CD4-positive, alpha-beta memory T cell (primary cell): ENCODE measurements around the gene CARD11. TPM values are rescaled to one million over a fixed set of nuclear protein-coding genes. Genes with fewer than 3 reads are reported as not detected.

Source experiments
- CTCF ChIA-PET: fragments of 350-600 bp; sonication (Branson Sonifier 250); formaldehyde crosslinking; loops from one replicate; lab custom pipeline; 2021; ENCODE audit warnings: inconsistent platforms; ENCODE audit not compliant: partially characterized antibody; lab: Charles Lee
- POLR2A ChIA-PET: fragments of 350-600 bp; sonication (Branson Sonifier 250); formaldehyde crosslinking; loops from one replicate; lab custom pipeline; 2021; ENCODE audit not compliant: partially characterized antibody; lab: Charles Lee
- DNase-seq, 5 donors: peaks; one replicate each; pipeline versions ENCODE4 v3.0.0 to v3.0.0-alpha.2; 2020 to 2022; ENCODE audit warnings: mixed read lengths in 1 of 5
- H3K27ac ChIP-seq: one replicate; pipeline ENCODE4 v1.7.0; 2013; ENCODE audit warnings: low read depth, low read length
- H3K27me3 ChIP-seq: 2 replicates; pipeline ENCODE4 v1.7.0; 2013; ENCODE audit warnings: mild to moderate bottlenecking, low read length, moderate library complexity; ENCODE audit not compliant: insufficient read depth
- H3K36me3 ChIP-seq: 2 replicates; pipeline ENCODE4 v1.7.0; 2013; ENCODE audit warnings: mild to moderate bottlenecking, low read length, moderate library complexity; ENCODE audit not compliant: insufficient read depth
- H3K4me1 ChIP-seq: 2 replicates; pipeline ENCODE4 v1.7.0; 2013; ENCODE audit warnings: mild to moderate bottlenecking, low read length, moderate library complexity; ENCODE audit not compliant: insufficient read depth
- H3K4me3 ChIP-seq, 2 donors: one replicate each; pipeline ENCODE4 v1.7.0; 2013; ENCODE audit warnings: low read length in 2 of 2, mild to moderate bottlenecking in 1 of 2
- H3K9me3 ChIP-seq, 2 donors: one replicate each; pipeline ENCODE4 v1.7.0; 2013; ENCODE audit warnings: low read length in 2 of 2, control low read depth in 1 of 2; ENCODE audit not compliant: control insufficient read depth in 1 of 2
- H3K27ac Mint-ChIP-seq, 7 donors: one replicate each; pipeline ENCODE4 v1.8.0; 2020 to 2021; ENCODE audit warnings: mixed read lengths in 7 of 7, mild to moderate bottlenecking in 6 of 7, inconsistent platforms in 3 of 7, moderate library complexity in 3 of 7
- H3K27me3 Mint-ChIP-seq, 2 donors: one replicate each; pipeline ENCODE4 v1.8.0; 2020 to 2021; ENCODE audit warnings: mixed read lengths in 2 of 2
- H3K36me3 Mint-ChIP-seq, 2 donors: one replicate each; pipeline ENCODE4 v1.8.0; 2020 to 2021; ENCODE audit warnings: mixed read lengths in 2 of 2, inconsistent platforms in 1 of 2, mild to moderate bottlenecking in 1 of 2
- H3K4me1 Mint-ChIP-seq, 4 donors: one replicate each; pipeline ENCODE4 v1.8.0; 2020 to 2021; ENCODE audit warnings: mixed read lengths in 4 of 4, mild to moderate bottlenecking in 1 of 4
- H3K4me3 Mint-ChIP-seq, 8 donors: one replicate each; pipeline ENCODE4 v1.8.0; 2020 to 2021; ENCODE audit warnings: mixed read lengths in 8 of 8, mild to moderate bottlenecking in 7 of 8, moderate library complexity in 6 of 8, inconsistent platforms in 3 of 8
- H3K9me3 Mint-ChIP-seq, 8 donors: one replicate each; pipeline ENCODE4 v1.8.0; 2020 to 2021; ENCODE audit warnings: mixed read lengths in 8 of 8, mild to moderate bottlenecking in 5 of 8, inconsistent platforms in 3 of 8, moderate library complexity in 1 of 8
- intact Hi-C: fragments of 100-400 bp; cut with micrococcal nuclease; formaldehyde crosslinking; loops from one replicate; pipeline ENCODE4 v1.15.1; 2023
- polyA plus RNA-seq, 2 donors: library from polyadenylated mRNA; unstranded; fragments of 300-500 nt; fragmentation: Illumina TruSeq; gene quantifications; one replicate each; pipeline ENCODE4 v1.2.3, GENCODE V29; 2021
- total RNA-seq, 2 experiments: library from RNA; stranded (reverse); gene quantifications; one replicate each; pipeline ENCODE4 v1.2.3, GENCODE V29; 2021

CARD11 gene
- total and polyA plus RNA-seq, 4 experiments from 2014 or later, result 4.9 to 136 (median 85.3) TPM

DNA sequence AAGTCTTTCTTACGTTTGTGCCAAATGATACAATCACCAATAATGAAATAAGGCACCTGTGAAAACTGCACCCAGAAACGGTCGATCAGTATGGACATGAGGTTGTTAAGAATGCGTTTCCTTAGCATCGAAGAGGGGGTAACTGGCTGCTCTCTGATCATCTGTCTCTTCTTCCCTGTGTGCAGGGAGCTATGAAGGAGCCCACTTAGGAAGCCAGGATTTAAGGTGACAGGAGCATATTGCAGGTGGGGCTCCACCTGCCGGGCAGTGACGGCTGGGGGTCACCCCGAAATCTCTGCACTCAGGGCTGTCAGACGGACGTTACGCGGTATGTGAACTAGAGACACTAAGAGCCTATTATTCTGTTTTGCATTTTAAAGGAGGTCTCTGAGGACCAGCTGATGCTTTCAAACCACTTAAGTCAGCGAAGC lies 64.5 kb downstream of the CARD11 start:
- H3K27me3 Mint-ChIP-seq, result no peaks in the 10 kb centered on the region
- no peaks in the 10 kb centered on the region for H3K9me3 Mint-ChIP-seq
- H3K4me3 Mint-ChIP-seq, result peak overlapping the region; percentile 77 to 96 (median 86)
- peaks cover 41 to 78% (median 57%) of the 10 kb centered on the region in 4 donors for H3K4me1 Mint-ChIP-seq
- H3K27ac Mint-ChIP-seq, result peak overlapping the region; percentile 71 to 97 (median 93)
- CTCF ChIA-PET, result interaction anchor here (1.4 kb wide), 1 partner anchor 20 kb away, joined by 3 read pairs; no protein-coding TSS in a partner anchor
- peaks cover 62% of the 10 kb centered on the region for H3K4me1 ChIP-seq
- H3K36me3 ChIP-seq, result peaks cover 17% of the 10 kb centered on the region
- H3K27me3 ChIP-seq, result no peaks in the 10 kb centered on the region
- H3K4me3 ChIP-seq, result peak overlapping the region in 1 of 2 donors; percentile 44
- no peaks in the 10 kb centered on the region for H3K9me3 ChIP-seq
- DNase-seq, result no peak
- POLR2A ChIA-PET, result interaction anchor here (1.3 kb wide), 1 partner anchor 113 kb away, joined by 4 read pairs; no protein-coding TSS in a partner anchor
- H3K36me3 Mint-ChIP-seq, result peaks cover 18 to 54% of the 10 kb centered on the region in 2 donors
- intact Hi-C loops, result no loop called here
- peak overlapping the region; percentile 17 for H3K27ac ChIP-seq

DNA sequence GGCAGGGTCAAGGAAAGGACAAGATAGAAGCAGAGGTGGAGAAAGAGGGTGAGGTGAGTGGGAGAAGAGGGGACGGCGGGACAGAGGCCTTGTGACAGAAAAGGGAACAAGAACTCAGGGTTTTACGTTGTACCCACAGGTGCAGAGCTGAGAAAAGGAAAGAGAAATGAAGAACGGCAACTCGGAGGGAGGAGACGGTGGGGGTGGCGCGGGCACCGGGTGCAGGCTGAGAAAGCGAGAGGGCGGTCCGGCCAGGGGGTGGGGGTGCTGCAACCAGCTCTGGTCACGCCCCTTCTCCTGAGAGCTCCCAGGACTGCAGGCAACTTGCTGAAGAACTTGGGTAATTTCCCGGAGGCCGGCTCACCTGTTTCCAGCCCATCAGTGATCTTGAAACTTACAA lies 65.3 kb downstream of the CARD11 start:
- intact Hi-C loops, result no loop called here
- H3K4me3 Mint-ChIP-seq, result peak overlapping the region; percentile 77 to 96 (median 86)
- H3K27me3 Mint-ChIP-seq, result no peaks in the 10 kb centered on the region
- H3K27ac Mint-ChIP-seq, result peak overlapping the region; percentile 71 to 97 (median 93)
- H3K27ac ChIP-seq, result peak overlapping the region; percentile 17
- peaks cover 54% of the 10 kb centered on the region for H3K4me1 ChIP-seq
- peaks cover 37 to 78% (median 55%) of the 10 kb centered on the region in 4 donors for H3K4me1 Mint-ChIP-seq
- POLR2A ChIA-PET, result interaction anchor here (1.2 kb wide), 1 partner anchor 10 kb away, joined by 3 read pairs; no protein-coding TSS in a partner anchor
- DNase-seq, result peak; percentile 26 to 80 (median 33)
- CTCF ChIA-PET, result interaction anchor here (1.4 kb wide), 1 partner anchor 21 kb away, joined by 3 read pairs; no protein-coding TSS in a partner anchor
- no peaks in the 10 kb centered on the region for H3K9me3 Mint-ChIP-seq
- H3K27me3 ChIP-seq, result no peaks in the 10 kb centered on the region
- H3K36me3 Mint-ChIP-seq, result peaks cover 21 to 58% of the 10 kb centered on the region in 2 donors
- no peaks in the 10 kb centered on the region for H3K9me3 ChIP-seq
- H3K4me3 ChIP-seq, result peak overlapping the region in 1 of 2 donors; percentile 44
- H3K36me3 ChIP-seq, result peaks cover 19% of the 10 kb centered on the region

DNA sequence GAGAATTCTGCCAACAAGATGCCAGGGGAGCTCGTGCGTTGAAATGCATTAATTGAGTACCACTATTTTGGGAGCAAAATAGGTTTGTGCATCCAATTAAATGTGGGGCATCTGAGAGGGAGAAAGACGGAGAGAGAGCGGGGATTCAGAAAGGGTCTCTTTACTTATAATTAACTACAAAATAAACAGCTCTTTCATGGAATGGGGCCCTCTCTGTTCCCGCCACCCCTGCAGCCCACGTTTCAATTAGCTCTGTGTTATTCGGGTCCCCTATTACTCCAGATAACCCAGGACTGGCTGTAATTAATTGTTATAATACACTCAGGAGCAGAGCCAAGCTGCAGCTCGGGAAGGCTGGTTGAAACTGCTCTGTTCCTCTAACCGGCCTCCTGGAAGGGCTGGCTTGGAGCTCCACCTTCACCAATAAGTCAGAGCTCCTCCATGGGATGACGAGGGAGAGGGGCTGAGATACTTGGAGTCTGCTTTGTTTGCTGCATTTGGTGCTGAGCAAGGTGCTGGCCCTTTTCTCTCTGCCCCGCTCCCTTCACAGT lies 67.8 kb downstream of the CARD11 start:
- Histone ChIP-seq H3K9me3 (no peaks in the 10 kb centered on the region), H3K27me3 (no peaks in the 10 kb centered on the region), H3K36me3 (peaks cover 11% of the 10 kb centered on the region), H3K4me3 (no peak overlapping the region), H3K27ac (no peak overlapping the region), H3K4me1 (peaks cover 29% of the 10 kb centered on the region)
- Mint-ChIP-seq H3K4me3 (peak overlapping the region in 1 of 8 donors; percentile 26), H3K4me1 (peaks cover 23 to 65% (median 44%) of the 10 kb centered on the region in 4 donors), H3K27ac (peak overlapping the region in 3 of 7 donors; percentile 30 to 43 (median 32)), H3K9me3 (no peaks in the 10 kb centered on the region), H3K36me3 (peaks cover 21 to 57% of the 10 kb centered on the region in 2 donors), H3K27me3 (no peaks in the 10 kb centered on the region)
- intact Hi-C loops, result no loop called here
- ChIA-PET CTCF (no interaction called here), POLR2A (no interaction called here)
- DNase-seq, result no peak

DNA sequence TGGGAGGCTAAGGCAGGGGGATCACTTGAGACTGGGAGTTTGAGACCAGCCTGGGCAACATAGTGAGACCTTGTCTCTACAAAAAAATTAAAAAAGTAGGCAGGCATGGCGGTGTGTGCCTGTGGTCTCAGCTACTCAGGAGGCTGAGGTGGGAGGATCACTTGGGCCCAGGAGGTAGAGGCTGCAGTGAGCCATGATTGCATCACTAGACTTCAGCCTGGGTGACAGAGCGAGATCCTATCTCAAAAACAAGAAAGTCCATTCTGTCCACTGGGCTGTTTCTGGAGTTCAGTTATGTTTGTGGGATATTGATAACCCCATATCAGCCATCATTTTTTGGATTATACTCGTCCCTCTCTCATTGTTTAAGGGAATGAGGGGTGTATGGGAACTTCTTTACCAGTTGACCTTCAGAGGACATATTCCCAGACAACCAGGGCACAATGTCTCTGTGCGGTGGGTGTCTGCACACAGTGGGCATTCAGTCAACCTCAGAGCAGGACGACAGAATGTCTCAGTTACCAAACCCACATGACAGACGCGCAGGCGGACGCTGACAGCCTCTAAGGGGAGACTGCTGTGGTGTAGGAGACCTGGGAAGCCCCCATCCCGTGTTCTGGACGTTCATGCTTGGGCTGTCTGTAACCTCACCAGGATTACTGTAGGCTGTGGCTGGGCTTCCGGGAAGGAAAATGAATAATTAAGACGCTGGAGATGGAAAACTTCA lies 69.4 kb downstream of the CARD11 start:
- Histone ChIP-seq H3K27ac (no peak overlapping the region), H3K36me3 (peaks cover 7% of the 10 kb centered on the region), H3K4me3 (no peak overlapping the region), H3K27me3 (no peaks in the 10 kb centered on the region), H3K9me3 (no peaks in the 10 kb centered on the region), H3K4me1 (peaks cover 12% of the 10 kb centered on the region)
- ChIA-PET CTCF (no interaction called here), POLR2A (interaction anchor here (1.0 kb wide), 1 partner anchor 9 kb away, joined by 3 read pairs; no protein-coding TSS in a partner anchor)
- no peaks in the 10 kb centered on the region for H3K27me3 Mint-ChIP-seq
- intact Hi-C loops, result no loop called here
- H3K36me3 Mint-ChIP-seq, result peaks cover 21 to 50% of the 10 kb centered on the region in 2 donors
- H3K4me3 Mint-ChIP-seq, result no peak overlapping the region
- H3K27ac Mint-ChIP-seq, result peak overlapping the region in 5 of 7 donors; percentile 22 to 48 (median 42)
- DNase-seq, result no peak
- H3K9me3 Mint-ChIP-seq, result no peaks in the 10 kb centered on the region
- H3K4me1 Mint-ChIP-seq, result peaks cover 16 to 49% (median 34%) of the 10 kb centered on the region in 4 donors

DNA sequence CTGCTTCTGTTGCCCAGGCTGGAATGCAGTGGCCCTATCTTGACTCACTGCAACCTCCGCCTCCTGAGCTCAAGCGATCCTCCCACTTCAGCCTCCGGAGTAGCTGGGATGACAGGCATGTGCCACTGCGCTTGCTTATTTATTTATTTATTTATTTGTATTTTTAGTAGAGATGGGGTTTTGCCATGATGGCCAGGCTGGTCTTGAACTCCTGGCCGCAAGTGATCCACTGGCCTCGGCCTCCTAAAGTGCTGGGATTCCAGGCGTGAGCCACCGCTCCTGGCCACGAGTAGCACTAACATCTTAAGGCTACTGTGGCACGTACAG lies 70.9 kb downstream of the CARD11 start:
- no peak overlapping the region for H3K4me3 Mint-ChIP-seq
- ChIA-PET CTCF (no interaction called here), POLR2A (no interaction called here)
- Histone ChIP-seq H3K36me3 (peaks cover 7% of the 10 kb centered on the region), H3K4me3 (no peak overlapping the region), H3K9me3 (no peaks in the 10 kb centered on the region), H3K4me1 (no peaks in the 10 kb centered on the region), H3K27me3 (no peaks in the 10 kb centered on the region), H3K27ac (no peak overlapping the region)
- peaks cover 14 to 37% of the 10 kb centered on the region in 2 donors for H3K36me3 Mint-ChIP-seq
- H3K4me1 Mint-ChIP-seq, result peaks cover 5 to 36% (median 23%) of the 10 kb centered on the region in 4 donors
- DNase-seq, result no peak
- intact Hi-C loops, result no loop called here
- H3K9me3 Mint-ChIP-seq, result peaks cover 0 to 7% (median 2%) of the 10 kb centered on the region in 8 donors
- no peaks in the 10 kb centered on the region for H3K27me3 Mint-ChIP-seq
- H3K27ac Mint-ChIP-seq, result peak overlapping the region in 4 of 7 donors; percentile 35 to 76 (median 56)

DNA sequence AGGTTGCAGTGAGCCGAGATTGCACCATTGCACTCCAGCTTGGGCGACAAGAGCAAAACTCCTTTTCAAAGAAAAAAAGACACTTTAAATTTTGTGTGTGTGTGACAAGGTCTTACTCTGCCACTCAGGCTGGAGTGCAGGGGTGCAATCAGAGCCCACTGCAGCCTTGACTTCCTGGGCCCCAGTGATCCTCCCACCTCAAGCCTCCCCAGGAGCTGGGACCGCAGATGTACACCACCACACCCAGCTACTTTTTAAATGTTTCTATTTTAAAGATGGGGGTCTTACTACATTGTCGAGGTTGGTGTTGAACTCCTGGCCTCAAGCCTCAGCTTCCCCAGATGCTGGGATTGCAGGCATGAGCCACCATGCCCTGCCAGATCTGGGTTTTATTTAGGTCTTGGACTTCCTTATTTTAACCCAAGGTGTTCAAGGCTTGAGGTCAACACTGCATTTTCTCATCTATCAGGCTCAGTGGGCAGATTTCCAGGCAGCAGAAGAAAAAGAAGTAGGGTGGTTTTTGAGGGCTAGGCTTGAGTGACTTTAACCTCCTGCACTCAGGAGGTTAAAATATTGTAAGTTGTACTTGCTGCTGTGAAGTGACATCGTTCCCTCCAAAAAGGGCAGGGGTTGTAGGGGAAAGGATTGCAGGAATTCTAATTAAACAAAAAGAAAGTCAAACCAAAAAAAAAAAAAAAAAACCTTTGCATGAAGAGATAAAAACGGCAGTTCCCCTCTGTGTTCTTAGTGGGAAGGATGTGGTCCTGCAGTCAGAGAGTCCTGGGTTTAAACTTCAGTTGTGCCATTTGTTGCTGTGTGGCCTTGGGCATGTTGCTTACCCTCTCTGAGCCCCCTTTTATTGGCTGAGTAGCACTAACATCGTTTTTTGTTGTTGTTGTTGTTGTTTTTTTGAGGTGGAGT lies 71.5 kb downstream of the CARD11 start:
- H3K4me1 Mint-ChIP-seq, result peaks cover 5 to 35% (median 20%) of the 10 kb centered on the region in 4 donors
- no peak overlapping the region for H3K4me3 ChIP-seq
- H3K36me3 Mint-ChIP-seq, result peaks cover 20 to 41% of the 10 kb centered on the region in 2 donors
- POLR2A ChIA-PET, result interaction anchor here (1.1 kb wide), 1 partner anchor 11 kb away, joined by 3 read pairs; no protein-coding TSS in a partner anchor
- H3K4me1 ChIP-seq, result no peaks in the 10 kb centered on the region
- H3K27ac ChIP-seq, result no peak overlapping the region
- H3K9me3 Mint-ChIP-seq, result peaks cover 0 to 12% (median 7%) of the 10 kb centered on the region in 8 donors
- H3K27me3 ChIP-seq, result no peaks in the 10 kb centered on the region
- H3K4me3 Mint-ChIP-seq, result no peak overlapping the region
- DNase-seq, result no peak
- no peaks in the 10 kb centered on the region for H3K27me3 Mint-ChIP-seq
- H3K9me3 ChIP-seq, result no peaks in the 10 kb centered on the region
- peak overlapping the region in 5 of 7 donors; percentile 35 to 76 (median 65) for H3K27ac Mint-ChIP-seq
- intact Hi-C loops, result no loop called here
- CTCF ChIA-PET, result no interaction called here
- peaks cover 7% of the 10 kb centered on the region for H3K36me3 ChIP-seq
